NCI-H2081 (cell line): ENCODE measurements around the gene SDK2.

ENCODE experiments used
- DNase-seq, 2 experiments: peaks; one replicate each; lab custom pipeline; 2025; lab: John Stamatoyannopoulos, UW

The SDK2 gene

DNA sequence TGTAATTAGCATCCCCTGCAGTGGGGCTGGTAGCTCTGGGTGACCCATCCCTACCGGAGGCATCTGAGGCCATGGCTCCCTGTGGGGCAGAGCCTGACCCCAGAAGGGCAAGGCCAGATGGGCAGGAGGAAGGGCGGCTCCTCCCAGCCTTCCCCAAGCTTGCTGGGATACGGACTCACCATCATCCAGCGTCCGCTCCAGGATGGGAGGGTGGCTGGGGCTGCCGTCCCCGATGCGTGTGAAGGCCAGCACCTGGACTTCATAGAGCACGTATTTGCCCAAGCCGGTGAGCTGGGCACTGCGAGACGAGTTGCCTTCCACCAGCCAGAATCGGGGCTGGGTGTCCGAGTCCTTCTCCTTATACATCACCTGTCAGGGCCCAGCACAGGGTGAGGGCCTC is 250.9 kb downstream of the SDK2 start:
- no peak for DNase-seq

DNA sequence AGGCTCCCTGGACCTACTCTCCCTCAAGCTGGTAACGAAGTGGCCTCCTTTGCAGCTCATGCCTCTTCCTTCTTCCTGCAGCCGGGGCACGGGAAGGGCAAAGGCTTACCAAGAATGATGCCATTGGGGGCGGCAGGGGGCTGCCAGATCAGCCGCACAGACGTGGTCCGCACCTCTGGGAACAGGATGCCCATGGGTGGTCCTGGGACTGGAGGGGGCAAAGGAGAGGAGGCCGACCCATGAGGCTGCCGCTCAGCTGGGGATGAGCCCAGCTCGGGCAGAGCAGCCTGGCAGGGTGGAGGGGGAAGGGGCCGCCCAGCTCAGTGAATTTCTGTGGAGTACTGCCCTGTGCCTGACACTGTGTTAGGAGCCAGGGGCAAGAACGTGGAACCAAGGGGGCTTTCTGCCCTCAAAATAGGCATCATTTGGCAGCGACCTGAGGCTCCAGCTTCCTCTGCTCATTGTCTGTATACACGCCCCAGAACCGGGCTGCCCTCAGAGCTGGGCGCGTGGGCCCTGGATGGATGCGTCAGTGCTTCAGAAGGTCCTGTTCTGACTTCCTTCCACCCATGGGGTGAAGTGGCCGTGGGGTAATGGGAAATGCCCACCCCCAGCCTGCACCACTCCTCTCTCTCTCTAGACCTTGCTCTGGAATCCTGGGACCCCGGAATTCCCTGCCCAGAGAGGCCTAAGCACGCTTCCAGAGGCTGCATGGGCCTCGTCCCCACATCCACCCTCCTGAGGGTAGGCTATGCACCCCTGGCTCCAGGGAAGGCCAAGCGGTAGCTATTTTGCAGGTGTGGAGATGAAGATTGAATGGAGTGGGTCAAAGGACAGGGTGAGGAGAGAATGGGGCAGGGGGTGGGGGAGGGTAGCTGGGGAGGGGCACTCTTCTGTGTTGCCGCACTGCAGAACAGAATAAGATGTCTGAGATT is 252.6 kb downstream of the SDK2 start:
- no peak for DNase-seq

DNA sequence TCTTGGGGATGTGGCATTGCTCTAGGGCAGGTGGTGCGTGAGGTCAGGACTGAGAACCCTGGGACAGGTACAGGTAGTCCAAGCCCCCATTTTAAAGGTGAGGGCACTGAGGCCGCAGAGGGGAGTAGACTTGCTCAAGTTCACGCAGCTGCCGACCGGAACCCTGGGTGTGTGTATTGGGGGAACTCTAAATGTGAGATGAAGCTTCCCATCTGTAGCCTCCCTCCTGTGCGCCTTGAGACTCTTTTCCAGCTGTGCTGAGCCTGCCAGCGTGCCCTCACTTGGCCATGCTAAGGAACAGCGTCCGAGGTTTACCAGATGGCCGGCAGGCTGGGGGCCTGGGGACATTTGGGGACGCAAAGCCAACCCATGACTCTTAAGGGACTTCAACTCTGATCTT is 253.4 kb downstream of the SDK2 start:
- DNase-seq: no peak

DNA sequence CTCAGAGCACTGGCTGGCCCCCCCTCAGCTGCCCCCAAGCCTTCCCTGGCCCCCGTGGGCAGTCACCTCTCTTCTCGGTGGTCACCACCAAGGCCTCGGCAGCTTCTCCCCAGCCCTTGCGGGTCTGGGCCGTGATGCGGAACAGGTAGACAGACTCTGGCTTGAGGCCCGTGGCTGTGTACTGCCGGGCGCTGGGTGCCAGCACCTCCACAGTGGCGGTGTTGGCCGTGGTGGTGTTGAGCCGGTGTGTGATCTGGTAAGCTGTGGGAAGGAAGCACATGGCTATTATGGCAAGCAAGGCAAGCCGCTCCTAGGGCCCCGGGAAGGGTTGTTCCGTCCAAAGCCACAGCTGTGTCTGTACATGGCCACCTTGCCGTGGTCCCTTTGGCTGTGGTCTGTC is 254.0 kb downstream of the SDK2 start:
- no peak for DNase-seq

GRCh38 chr17:73389411-73389810 is 254.8 kb downstream of the SDK2 start:
- DNase-seq: no peak

GRCh38 chr17:73388578-73388905 is 255.7 kb downstream of the SDK2 start:
- no peak for DNase-seq

- DNase-seq: no peak
Measured at GRCh38 chr17:73387746-73388577, 256.3 kb downstream of the SDK2 start.

- no peak for DNase-seq
Measured at GRCh38 chr17:73386561-73386960, 257.7 kb downstream of the SDK2 start.

DNA sequence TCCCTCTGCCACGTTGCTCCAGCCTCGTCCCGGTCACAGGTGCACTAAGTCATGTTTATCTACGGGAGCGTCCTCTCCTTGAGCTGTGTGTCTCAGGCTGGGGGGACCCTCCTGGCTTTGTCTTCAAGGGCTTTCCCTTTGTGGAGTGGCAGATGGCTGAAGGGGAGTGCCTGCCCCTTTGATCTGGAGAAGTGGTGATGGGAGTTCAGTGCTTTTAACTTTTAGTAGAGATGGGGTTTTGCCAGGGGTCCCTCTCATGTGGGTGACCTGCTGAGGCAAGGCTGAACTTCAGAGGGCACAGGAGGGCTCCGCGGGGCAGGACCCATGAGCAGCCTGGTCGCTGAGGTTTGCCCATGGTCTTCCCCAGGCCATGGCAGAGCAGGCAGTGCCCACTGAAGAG is 259.3 kb downstream of the SDK2 start:
- DNase-seq: no peak

- DNase-seq: no peak
Measured at GRCh38 chr17:73380439-73381106, 263.7 kb downstream of the SDK2 start.

DNA sequence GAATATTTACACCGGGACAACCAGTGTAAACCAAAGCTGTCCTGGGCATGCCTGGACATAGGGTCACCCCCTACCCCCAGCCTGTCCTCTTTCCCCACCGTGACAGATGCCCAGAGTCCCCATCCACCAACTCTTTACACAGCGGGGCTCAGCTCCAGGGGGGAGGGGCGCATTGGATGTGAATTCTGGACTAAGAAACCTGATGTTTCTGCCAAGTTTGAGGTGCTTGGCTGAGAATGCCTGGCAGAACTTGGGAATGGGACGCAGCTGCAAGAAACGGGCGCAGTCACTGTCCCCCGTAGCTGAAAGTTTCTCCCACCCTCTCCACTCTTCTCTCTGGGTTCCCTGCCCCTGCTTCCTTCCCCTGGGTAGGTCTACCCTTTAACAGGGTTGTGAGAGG is 264.4 kb downstream of the SDK2 start:
- DNase-seq: no peak

GRCh38 chr17:73378974-73379470 is 265.2 kb downstream of the SDK2 start:
- DNase-seq: peak in 1 of 2 experiments; percentile 26

- no peak for DNase-seq
Measured at GRCh38 chr17:73376636-73377035, 267.6 kb downstream of the SDK2 start.

DNA sequence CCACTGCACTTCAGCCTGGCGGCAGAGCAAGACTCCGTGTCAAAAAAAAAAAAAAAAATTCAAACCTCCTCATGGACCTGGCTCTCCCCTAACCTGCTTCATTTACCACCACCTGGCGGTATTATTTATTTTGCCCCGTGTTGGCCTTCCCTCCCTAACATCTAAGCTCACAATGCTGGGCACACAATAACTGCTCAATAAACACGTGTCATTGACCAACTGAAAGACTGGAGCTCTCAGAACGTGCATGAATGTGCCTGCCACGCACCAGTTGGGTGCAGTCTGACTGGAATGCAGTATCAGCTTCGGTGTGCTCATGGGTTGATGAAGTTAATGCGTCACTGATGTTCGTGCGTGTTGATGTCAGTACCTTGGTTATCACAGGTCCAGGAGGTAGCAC is 268.1 kb downstream of the SDK2 start:
- no peak for DNase-seq

DNA sequence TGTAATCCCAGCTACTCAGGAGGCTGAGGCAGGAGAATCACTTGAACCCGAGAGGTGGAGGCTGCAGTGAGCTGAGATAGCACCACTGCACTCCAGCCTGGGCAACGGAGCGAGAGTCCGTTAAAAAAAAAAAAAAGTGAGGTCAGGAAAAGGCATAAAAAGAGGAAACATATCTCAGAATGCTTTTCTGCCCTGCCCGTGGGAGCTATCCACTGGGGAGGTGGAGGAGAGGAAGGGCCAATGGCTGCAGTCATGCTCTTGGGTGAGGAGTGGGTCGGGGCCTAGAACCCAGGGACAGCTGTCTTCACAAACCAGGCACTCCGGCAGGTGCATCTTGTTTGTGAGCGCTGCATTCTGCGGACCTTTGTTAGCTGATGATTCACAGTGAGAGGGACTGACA is 272.4 kb downstream of the SDK2 start:
- no peak for DNase-seq

DNA sequence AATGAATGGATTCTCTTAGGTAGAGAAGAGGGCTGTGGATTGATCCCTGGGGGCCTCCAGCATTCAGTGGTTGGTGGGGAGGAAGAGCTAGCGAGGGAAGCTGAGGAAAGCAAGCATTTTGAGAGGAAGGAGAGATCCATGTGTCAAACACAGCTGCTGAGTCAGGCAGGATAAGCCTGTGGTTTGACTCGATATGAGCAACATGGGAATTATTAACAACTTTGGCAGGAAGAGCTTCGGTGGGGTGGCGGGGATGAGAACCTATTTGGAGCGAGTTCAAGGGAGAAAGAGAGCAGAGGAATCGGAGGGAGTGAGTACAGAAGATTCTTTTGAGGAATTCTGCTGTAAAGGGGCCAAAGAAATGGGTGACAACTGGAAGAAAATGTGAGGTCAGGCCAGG is 273.0 kb downstream of the SDK2 start:
- no peak for DNase-seq

DNA sequence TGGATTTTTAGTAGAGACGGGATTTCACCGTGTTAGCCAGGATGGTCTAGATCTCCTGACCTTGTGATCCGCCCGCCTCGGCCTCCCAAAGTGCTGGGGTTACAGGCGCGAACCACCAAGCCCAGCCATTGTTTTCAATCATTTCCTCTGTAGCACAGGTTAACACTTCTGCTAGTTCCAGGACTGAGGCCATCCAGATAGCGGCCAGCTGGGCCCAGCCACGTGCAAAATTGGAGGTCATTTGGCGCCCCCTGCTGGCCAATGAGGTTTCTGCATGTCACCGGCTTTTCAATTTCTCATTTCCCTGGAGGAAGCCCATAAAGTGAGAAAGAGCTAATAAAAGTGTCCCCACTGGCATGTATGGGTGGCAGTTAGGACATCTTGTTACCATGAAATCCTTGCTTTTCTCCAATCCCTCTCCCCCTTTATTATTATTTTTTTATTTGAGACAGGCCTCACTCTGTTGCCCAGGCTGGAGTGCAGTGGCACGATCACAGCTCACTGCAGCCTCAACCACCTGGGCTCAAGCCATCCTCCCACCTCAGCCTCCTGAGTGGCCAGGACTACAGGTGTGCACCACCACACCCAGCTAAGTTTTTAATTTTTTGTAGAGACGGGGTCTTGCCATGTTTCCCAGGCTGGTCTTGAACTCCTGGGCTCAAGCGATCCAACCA is 274.3 kb downstream of the SDK2 start:
- DNase-seq: peak; percentile 72 to 78

GRCh38 chr17:73369111-73369521 is 275.1 kb downstream of the SDK2 start:
- DNase-seq: no peak

GRCh38 chr17:73368085-73368631 is 276.1 kb downstream of the SDK2 start:
- DNase-seq: no peak

DNA sequence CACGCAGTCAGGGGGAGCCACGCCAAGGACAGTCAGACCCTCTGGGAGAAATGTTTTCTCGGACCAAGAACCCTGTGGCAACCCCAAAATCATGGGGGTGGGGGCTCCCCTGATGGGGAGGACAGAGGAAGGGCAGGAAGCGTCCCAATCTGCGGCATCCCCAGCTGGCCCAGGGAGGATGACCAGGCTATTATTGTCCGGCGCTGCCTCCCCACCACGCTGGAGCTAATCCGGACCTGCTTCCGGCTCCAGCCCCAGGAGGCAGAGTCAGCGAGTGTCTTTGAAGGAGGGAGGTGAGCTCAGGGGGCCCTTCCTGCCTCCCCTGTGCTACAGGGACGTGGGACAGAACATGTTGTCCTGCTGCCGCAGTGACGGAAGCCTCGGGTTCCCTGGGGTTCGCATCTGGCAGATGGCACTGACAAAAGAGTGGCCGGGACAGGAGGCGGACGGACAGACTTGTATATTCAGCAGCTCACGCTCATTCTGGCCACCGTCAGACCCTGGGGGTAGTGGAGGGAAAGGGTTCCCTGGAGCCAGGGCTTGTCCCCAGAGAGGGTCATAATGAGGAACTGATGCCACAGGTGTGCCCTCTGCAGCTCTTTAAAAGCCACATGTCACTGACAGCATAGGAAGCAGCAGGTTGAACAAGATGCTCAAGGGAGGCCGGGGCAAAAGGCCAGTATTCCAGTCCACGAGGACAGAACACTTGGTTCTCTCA is 278.2 kb downstream of the SDK2 start:
- DNase-seq: no peak

GRCh38 chr17:73365301-73365874 is 278.9 kb downstream of the SDK2 start:
- DNase-seq: no peak
